GM10266 (cell line): ENCODE data around the gene KIAA1549.

Experiments
- DNase-seq: peaks from one replicate; pipeline ENCODE4 v3.0.0; 2012; ENCODE audit errors: extremely low spot score
- TF ChIP-seq, protein P1 (sequence below): IDR thresholded peaks from 2 replicates; pipeline ENCODE4 v1.5.1; 2012; ENCODE audit warnings: mild to moderate bottlenecking, low read depth; ENCODE audit not compliant: control insufficient read depth, insufficient read depth; ENCODE audit errors: missing control alignments

Gene KIAA1549

GRCh38 chr7:138854115-138854645 is 127.0 kb downstream of the KIAA1549 start:
- TF ChIP-seq, protein P1, sequence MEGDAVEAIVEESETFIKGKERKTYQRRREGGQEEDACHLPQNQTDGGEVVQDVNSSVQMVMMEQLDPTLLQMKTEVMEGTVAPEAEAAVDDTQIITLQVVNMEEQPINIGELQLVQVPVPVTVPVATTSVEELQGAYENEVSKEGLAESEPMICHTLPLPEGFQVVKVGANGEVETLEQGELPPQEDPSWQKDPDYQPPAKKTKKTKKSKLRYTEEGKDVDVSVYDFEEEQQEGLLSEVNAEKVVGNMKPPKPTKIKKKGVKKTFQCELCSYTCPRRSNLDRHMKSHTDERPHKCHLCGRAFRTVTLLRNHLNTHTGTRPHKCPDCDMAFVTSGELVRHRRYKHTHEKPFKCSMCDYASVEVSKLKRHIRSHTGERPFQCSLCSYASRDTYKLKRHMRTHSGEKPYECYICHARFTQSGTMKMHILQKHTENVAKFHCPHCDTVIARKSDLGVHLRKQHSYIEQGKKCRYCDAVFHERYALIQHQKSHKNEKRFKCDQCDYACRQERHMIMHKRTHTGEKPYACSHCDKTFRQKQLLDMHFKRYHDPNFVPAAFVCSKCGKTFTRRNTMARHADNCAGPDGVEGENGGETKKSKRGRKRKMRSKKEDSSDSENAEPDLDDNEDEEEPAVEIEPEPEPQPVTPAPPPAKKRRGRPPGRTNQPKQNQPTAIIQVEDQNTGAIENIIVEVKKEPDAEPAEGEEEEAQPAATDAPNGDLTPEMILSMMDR, result no peak
- DNase-seq, result no peak

DNA sequence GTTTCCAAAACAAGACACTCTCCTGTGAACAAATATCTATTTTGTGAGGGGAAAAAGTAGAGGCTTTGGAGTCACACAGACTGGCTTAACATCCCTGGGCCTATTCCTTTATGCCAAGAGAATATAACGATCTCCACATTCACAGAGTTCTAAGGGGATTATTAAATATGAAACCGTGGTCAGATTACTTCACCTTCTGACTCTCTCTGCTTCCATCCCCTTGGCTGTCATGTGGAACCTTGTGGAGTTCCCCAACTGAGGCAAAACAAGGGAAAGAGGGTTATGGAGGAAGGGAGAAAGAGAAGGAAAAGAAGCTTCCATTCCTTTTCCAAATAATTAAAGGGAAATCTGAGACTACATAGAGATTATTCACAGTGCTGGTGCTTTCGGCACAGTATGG is 127.7 kb downstream of the KIAA1549 start:
- TF ChIP-seq, protein P1, result no peak
- no peak for DNase-seq

DNA sequence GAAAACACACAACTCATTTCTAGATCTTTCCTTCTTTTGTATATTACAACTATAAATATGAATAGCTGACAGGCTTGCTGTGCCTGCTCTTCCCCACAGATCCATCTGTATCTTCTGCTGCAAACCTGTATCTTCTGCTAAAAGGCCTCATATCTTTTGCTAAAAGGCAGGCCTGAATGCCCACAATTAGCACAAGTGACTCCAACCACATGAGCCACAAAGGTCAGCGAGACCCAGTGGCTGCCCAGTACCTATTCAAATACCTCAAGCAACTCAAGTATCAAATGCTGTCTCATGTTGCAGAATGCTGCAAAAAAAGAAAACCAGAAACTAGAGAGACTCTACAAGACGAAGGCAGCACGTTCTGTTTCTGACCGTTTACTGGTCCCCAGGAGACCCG is 128.7 kb downstream of the KIAA1549 start:
- TF ChIP-seq, protein P1, result no peak

DNA sequence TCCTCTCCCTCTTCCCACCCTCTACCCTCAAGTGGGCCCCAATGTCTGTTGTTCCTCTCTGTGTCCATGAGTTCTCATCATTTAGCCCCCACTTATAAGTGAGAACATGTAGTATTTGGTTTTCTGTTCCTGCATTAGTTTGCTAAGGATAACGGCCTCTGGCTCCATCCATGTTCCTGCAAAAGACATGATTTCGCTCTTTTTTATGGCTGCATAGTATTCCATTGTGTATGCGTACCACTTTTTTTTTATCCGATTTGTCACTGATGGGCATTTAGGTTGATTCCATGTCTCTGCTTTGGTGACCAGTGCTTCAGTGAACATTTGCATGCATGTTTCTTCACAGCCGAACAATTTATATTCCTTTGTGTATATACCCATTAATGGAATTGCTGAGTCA is 131.5 kb downstream of the KIAA1549 start:
- no peak for DNase-seq
- TF ChIP-seq, protein P1, result no peak

More for the DNA sequence above, 128.7 kb downstream of the KIAA1549 start:
- DNase-seq, result no peak

- TF ChIP-seq, protein P1, result no peak
- DNase-seq, result no peak
These were observed 132.9 kb downstream of the KIAA1549 start for GRCh38 chr7:138848056-138848980.

DNA sequence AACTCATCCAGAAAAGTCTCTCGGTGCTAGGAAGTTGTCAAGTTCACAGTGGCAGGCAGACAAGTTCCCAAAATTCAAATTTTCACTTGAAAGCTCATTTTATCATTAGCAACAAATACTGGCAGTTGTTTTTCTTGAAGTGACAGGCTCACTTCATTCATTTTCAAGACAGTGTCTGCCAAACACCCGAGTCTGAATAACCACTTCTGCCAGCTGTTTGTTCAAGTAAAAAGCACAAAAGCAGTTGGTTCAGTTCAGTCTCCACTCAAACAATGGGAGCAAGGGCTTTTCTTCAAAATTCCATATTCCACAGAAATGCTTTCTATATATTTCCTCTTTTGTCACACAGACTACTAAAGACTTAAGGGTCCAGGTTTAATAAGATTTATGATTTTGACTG is 135.5 kb downstream of the KIAA1549 start:
- DNase-seq, result no peak
- TF ChIP-seq, protein P1, result no peak

DNA sequence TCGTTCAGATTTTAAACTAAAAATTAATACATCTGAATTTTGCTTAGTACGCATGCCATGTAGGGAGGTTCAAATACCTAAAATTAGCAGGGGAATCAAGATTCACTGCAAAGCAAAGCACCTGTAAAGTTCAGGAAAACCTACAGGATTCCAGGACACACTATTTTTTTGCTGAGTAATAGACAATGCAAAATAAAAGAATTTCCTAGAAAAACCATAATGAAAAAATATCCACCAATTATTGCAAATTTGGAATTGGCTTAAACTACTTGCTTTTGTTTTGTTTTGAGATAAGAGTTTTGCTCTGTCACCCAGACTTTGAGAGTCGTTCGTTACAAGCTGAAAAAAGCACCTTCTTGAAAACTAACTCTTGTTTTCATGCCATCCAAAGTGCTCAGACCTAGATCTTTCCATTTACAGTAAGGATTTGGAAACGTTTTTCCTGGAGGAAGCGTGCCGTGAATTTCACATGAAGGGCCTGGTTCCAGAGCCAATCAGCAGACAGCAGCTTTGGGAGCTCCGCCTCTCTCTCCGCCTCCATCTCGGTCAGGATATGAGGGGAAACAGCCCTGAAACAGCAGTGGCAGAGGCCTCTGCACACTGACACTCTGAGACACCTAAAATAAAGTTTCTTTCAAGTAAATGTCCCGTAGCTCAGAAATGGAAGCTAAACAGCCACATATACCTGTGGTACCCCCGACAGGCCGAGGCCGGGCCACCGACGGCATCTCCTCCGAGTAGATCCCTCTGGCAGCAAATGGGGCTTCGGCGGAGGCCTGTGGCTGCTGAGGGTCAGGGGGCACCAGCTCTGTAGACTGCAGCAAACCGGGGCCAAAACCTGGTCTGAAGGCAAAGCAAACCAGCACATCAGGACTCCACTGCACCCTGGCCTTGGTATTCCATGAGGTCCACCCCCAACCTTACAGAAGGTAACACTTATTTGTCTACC is 137.3 kb downstream of the KIAA1549 start:
- DNase-seq, result no peak
- TF ChIP-seq, protein P1, result no peak
